Islet of Langerhans (tissue), 1 donor: ENCODE measurements around the gene ACP1.

Experiments used
- FAIRE-seq: peaks from one replicate; lab custom pipeline; 2011; peaks lifted over from hg19 to GRCh38; lab: Jason Lieb, UNC

ACP1 gene

DNA sequence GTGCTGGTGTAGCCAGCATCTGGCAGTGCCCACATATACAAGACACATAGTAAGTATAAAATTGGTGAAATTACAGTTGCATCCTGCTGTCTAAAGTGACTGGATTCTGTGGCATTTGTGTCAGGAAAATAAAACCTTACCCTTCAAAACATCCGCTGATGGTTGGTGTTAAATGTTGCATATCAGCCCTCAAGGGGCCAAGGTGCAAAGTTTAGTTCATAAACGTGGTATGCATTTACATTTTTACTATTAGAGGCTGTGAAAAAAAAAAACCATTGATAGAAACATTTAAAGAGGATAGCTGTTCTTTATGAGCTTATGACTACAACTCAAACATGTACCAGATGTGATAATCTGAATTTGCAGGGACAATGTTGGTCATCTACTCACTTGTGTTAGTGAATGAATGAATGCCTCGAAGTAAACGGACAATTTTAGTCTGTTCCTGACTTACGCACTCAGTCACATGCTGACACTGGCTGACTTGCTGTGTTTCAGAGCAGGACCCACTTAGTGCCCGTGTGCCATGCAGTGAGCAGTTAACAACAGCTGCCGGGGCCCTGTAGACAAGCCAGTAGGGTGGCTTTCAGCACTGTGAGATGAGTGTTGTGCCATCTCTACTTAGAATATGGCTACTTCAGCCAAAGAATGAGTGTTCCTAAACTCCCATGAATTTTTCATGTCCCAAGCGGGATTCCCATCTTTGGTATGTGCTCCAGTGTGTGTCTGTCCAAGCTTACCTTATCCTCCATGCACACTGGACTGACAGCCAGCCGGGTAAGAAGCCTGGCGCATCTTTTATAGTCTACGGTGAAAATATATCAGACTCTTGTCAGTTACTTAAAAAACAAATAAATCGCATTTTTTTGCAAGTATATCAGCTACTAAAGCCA, 17.9 kb downstream of the ACP1 start:
- FAIRE-seq, result no peak

DNA sequence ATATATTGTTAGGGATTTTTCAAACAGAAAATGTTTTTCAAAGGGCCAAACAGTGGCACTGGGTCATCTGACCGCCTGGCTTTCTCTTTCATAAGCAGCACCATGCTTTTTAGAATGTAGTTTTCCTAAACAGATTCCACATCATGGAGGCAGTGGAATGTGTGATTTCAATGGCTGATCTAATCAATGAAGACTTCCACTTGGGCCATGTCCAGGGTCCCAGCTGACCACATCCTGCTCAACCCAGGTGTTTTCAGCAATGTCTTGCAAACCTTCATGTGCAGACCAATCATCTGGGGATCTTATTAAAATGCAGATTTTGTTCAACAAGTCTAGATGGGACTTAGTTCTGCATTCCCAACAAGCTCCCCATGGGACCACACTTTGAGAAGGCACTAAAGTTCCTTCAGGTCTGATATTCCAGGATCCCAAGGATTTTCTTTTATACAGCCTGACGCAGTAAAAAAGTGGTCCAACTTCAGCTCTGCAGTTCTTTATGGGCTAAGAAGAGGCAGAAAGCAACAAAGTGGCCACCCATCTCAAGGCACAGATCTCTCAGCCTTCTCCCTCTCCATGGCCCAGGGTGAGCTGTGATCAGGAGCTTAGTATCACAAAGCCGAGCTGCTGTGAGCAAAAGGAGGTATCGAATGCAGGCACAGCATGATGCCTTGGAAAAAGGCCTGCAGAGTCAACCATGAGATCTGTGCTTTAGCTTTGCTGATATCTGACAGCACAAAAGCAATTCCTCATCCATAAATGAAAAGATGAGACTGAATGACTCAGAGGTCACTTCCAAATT, 19.4 kb downstream of the ACP1 start:
- no peak for FAIRE-seq

DNA sequence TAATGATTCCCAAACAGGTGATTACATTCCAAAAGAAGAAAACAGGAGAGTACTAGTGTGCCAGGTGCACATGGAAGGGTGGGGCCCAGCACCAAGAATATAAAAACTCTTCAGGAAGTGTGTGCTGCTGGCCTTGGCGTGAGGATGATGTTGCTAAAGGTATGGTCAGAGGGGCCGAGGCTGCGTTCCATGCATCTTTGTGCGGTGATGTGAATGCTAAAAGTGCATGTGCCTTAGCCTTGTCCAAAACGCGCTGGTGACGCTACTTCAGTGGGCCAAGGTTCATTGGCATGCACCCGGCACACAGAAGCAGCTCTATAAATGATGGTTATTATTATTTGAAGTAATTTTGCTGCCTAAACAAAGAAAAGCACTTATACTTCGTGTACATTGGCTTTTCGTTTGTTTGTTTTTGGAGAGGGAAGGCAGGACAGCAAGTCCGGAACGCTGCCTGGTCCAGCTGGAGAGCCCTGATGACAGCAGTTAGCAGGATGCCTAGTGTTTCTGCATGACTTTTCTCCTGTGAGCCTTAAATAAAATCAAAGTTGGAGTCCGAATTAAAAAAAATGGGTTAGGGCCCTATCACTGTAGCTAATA, 20.2 kb downstream of the ACP1 start:
- FAIRE-seq, result no peak

DNA sequence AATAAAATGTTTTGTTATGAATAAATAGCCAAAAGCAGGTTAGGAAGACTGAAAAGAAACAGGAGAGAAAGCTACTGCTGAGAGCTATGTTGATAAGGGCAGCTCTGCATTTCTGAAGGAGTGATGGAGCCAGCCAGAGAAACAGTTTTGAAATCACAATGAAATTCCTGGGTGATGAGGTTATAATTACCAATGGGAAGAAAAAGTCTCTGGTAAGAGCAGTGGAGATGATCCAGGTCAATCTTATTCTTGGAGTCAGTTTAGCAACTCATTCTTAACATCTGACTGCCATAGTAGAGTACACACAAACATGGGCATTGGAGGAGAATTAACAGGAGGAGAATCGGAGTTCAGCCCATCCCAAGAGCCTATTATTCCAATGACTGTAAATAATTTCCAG, 20.8 kb downstream of the ACP1 start:
- no peak for FAIRE-seq

DNA sequence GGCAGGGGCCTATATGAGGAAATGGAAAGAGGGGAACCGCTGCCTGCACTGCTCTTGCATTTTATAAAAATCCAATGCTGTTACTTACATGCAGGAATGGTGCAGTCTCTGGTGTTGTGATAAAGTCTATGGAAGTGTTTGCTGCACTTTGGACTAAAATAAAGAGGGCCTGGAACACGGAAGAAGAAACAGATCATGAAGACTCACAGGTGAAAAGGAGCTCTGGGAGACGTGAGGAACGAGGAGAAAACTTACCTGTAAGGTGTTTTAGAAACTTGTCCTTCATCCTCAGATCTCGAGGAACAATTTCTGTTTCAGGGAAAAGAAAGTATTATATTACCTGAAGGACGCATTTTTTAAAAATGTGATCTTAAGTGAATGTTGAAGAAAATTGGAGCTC, 21.3 kb downstream of the ACP1 start:
- FAIRE-seq, result no peak

DNA sequence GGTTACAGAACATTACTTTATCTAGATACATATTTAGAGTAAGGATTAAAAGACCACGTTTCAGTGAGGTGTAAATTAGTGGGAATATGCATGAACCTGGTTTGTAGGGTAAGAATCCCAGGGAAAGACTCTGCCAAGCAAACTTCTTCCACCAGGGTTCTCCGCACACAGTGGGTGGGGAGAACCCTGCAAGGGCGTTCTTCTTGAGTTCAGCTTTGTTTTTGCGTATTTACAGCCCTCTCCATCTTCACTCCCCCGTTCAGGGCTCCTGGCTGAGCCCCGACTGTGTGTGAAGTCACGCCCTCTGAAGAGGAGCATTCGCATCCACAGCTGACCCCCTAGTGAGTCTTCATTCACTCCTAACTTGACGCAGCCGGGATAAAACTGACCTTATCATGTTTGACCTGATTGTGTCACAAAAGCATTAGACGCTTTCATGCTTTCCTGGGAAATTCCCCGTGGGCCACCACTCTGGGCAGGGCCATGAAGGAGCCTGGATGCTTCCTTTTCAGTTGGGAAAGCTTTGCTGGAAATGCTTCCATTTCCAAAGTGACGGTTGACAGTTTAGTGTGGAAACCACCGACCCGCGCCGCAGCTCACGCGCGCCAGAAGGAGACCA, 22.1 kb downstream of the ACP1 start:
- no peak for FAIRE-seq

DNA sequence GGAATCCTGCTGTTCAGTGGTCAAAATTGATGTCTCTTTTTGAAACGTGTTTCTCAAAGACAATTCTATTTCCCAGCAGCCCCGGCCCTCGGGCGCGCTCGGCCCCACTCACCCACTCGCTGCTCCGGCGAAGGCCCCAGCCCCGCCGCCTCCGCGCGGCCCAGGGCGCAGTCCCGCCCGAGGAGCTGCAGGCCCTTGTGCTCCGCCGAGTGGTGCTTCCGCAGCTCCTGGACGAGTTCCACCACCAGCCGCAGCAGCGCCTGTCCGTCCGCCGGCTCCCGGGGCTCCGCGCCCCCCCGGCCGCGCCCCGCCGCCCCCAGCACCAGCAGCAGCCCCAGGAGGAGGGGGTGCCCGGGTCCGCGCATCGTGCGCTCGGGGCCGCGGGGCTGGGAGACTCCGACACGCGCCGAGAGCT, 22.7 kb downstream of the ACP1 start:
- no peak for FAIRE-seq

DNA sequence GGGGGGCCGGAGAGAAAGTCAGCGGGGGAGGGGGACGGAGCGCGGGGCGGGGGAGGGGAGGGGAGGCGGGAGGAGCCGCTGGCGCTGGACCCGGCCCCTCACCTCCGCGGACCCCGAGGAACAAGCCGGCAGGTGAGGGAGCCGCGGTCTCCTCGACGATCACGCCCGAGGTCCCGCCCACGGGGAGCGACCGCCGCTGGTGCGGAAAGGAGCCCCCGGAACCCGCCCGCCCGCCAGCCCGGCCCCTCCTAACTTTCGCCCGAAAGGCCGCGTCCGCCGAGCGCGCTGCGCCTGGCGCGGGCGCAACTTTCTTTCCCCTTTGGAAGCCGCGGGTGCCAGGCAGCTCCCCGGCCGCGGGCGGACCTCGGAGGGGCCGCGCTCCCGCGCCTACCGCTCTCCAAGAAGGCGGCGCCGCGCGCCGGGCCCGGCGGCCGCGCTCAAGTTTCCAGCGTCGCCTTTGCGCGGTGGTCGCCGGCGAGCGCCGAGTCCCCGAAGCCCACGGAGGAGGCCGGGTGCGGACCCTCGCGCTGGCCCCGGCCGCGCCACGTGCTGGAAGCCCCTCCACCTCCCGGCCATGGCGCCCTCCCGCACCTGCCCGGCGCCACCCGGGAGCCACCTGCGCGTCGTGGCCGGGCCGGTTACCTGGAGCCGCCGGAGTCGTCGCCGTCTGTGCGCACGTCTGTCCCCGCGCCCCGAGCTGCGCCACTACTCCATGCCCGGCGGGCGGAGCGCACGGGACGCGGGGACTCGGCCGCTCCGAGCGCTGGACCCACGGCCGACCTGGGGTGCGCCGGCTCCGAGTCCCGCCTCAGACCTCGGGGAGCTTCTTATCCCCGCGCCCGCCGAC, 23.4 kb downstream of the ACP1 start, which contains the start of gene ALKAL2:
Gene ALKAL2, minus strand, starts transcription at position 181 of the 847 bp plus-strand sequence. CDS start 256 bp downstream, outside the sequence.
- no peak for FAIRE-seq

DNA sequence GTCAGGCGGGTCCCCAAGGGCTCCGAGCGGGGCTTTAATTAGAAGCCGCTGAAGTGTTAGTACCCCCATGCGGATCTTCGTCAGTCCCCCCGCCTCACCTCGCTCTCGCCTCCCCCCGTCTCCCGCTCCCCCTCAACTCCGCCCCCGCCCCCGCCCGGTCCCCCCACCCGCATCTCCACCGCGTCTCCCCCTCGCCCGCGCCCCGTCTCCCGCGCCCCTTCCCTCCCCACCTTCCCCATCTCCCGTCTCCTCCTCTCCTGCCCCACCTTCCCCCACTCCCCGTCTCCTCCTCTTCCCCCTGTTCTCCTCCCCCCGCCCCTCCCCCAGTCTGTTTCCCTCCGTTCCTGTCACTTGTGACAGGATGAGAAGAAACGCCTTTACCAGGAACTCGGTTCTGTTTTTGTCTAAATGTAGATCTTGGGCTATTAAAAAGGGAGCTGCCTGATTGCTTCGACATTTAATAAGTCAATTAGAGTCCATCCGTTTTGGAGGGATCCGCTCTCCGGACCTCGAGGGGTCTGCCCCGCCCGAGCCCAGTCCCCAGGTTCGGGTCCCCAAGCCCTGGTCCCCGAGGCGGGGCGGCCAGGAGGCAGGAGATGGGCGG, 24.1 kb downstream of the ACP1 start:
- FAIRE-seq, result no peak

DNA sequence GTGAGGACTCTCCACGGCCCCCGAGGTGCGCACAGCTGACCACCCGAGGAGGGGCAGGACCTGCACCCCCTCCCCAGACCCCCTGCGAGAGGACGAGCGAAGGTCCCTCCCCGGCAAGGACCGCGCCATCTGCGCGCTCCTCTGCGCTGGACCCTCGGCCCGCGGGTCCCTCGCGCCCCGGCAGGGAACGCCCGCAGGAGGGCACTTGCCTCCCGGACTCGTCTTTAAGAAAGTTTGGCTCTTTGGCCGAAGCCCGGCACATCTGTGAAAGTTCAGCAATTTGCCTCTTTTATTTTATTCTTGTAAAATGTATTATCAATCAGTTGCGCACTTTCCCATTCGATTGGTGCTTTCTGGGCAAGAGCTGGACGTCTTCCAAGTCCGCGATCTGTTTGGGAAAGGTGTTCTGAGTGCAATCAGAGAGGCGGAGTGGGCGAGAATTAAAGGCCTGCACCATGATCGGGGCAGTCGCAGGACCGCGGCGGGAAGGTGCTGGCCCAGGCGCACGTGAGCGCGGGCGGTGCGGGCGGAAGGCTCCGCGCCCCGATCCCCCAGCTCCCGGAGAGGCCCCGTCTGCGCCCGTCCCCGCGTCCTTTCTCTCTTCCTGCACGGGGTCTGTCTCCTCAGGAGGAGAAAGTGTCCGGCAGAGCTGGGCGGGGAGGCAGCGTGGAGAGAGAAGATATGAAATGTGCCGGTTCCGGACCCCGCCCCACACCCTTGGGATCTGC, 24.8 kb downstream of the ACP1 start:
- no peak for FAIRE-seq

DNA sequence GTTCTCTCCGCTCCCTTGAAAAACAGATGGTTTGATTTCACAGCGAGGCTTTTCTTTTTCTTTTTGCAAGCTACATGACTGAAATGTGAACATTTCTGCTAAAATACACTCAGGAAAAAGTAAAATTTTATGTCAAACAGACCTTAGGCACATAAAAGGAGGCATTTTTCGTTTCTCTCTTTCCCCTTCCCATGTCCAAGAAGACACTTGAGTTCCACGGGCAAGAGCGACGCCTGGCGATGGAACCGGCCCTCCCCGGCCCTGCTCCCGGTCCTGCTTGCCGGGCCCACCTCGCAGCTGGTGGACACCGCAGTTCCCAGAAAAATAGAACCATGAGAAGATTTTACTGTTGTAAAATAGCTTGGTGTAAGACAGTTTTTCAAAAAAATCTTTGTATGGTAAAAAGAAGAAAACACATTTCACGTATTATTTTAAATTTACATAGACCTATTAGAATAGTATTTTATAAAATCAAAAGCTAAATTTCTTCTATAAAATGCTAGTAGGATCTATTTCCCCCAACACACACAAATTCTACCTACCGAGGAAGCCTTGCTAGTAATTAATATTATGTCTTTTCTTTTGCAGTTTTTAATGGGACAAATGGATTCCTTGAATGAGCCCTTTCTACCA, 25.5 kb downstream of the ACP1 start:
- FAIRE-seq, result no peak

DNA sequence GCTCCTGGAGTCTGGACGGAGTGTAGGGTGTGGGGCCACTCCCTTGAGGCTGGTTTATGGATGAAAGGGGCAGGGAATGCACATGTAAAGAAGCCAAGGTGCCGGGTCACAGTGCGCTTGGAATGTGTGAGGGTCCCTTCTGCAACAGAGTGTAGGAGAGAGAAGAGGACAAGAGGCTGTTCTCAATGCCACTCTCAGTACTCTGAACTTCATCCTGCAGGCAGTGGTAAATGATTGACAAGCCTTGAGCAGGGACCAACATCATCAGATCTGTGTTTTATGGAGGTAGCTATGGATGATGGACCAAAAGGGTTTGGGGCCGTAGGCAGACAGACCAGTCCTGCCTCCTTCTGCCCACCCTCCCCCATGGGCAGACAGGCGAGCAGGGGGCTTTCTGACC, 30.3 kb downstream of the ACP1 start:
- FAIRE-seq, result no peak

DNA sequence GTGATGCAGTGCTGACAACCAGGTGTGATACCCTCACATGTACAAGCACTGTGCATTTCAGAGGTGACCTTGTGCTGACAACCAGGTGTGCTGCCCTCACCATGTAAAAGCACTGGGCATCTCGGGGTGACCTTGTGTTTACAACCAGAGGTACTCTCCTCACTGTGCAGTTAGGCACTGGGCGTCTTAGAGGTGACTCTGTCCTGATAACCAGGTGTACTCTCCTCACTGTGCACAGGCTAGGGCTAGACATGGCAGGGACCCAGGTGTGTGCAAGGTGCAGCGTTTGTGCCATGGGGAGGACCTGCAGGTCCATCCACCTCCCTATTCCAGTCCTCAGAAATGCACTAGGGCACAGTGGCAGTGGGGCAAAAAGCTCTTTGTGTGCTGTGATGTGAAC, 31.6 kb downstream of the ACP1 start:
- FAIRE-seq, result no peak

DNA sequence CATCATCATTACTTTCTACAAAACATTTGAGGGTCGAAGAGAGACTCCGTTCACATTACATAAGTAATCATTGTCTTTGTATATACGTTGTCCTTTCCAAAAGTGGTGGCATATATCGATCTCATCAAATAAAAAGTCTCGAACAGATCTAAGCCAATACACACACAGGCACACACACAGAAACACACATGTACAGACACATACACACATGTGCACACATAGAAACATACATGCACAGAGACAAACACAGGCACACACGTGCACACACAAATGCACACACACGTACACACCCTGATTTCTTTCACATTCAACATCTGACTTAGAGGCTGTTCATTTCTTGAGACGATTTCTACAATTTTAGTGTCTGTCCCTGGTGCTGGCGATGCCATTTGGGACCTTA, 40.6 kb downstream of the ACP1 start:
- FAIRE-seq, result no peak

DNA sequence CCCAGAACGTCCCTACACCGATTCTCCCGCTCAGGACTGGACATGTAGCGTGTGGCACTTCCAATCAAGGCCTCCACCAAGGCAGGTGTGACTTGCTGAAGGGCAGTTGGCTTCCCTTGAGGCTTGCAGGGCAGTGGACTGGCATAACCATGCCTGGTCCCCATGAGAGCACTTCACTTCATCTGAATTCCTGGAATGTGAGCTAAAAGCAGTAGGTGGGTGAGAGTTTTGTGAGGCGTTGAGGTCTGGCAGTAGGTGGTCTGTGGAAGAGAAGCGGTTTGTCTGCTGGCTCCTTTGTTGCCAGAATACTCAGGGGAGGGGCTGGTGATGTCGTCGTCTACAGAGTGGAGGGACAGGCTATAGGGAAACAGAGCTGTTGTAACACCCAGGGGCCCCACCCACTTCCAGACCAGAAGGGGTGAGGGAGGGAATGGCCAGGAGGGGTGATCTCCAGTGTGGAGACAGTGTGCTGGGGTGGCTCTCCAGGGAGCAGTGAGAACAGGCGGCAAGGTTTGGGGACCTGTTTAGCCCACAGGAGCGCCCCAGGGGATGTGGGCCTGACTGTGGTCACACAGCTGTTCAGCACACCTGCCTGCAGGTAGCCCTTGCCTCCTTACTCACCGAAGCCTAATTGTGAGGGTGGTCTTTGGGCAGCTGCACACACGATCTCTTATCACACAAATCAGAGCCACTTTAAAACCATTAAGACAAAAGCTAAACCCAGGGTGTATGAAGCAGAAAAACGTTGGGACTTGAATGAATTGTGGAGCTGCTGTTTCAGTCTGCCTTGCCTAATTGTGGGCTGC, 44.6 kb downstream of the ACP1 start:
- FAIRE-seq, result no peak

DNA sequence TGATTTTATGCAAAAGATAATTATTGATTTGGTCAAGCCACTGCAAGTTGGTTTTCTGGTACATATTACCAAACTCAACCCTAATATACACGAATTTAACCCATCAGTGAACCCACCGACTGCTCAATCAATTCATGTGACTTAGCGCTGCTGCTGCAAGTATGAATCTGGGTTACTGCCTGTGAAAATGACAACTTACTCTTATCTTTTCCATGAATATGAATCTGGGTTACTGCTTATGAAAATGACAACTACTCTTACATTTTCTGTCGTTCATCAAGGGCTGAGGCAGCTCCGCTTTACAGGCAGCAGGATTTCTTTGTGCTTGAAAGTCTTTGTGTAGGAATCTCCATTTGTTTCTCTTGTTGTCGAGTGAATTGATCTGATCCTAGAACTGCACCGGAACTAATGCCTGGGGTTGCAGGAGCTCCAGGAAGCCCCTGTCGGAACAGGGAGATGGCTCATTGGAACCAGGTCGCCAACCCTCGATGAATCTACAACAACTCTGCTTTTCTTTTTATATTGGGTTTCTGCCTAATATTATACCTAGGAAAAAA, 45.3 kb downstream of the ACP1 start:
- no peak for FAIRE-seq

DNA sequence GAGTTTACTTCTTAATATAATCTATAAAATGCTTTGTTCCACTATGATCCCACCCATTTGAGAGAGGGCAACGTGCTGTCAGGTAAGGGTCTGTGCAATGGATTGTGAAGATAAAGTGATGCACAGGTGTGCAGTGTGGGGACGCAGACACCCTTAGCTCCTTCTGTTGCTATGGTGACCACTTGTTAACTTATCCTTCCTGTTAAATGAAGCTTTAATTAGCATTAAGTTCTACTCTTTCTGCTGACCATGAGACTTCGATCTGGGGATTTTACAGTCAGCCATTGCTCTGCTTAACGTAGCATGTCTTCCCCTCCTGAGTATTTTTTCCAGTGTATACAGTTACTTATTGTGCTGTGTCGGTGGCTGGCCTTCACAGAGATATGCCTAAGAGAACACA, 46.2 kb downstream of the ACP1 start:
- no peak for FAIRE-seq

DNA sequence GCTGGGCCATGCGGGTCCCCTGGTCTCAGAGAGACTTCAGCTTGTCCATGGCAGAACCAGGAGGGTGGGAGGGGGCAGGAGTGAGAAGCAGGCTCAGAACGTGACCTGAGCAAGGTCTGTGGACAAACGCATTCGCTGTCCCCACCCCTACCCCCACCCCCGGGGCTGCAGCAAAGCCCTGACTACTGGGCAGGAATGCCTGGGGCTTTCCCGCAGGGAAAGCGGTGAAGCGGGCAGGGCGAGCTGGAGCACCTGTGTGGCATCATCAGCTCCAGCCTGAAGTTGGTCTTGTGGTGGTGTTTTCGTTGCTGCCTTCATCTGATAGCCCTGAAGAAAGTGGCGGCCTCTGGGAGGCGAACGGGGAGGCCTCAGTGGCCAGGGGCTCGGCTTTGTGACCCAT, 49.2 kb downstream of the ACP1 start:
- no peak for FAIRE-seq
